Measurements from ENCODE around the gene CHFR.
"Not testable (repeated sequence)": the region's sequence is repeated elsewhere in the genome, so short reads cannot be mapped to it uniquely, and the experiment has no call there.

Gene CHFR

GRCh38 chr12:132887513-132888351, at the start of gene CHFR:
CHFR (minus strand) TSS chr12:132887605; CDS start chr12:132887328, 277 bp downstream.
- peak; percentile 80 for DNase-seq (ENCODE audit: low read depth)

GRCh38 chr12:132936921-132937320, 49.5 kb upstream of the CHFR start:
- DNase-seq (ENCODE audit: low read depth) = not testable (repeated sequence)

GRCh38 chr12:132936163-132936562, 48.8 kb upstream of the CHFR start:
- no peak for DNase-seq (ENCODE audit: low read depth)

- DNase-seq (ENCODE audit: low read depth) = no peak
These were observed 39.0 kb upstream of the CHFR start for GRCh38 chr12:132926415-132926833.

GRCh38 chr12:132925597-132926414, 38.4 kb upstream of the CHFR start:
- DNase-seq (ENCODE audit: low read depth) = no peak

- DNase-seq (ENCODE audit: low read depth) = no peak
These were observed 37.0 kb upstream of the CHFR start for GRCh38 chr12:132924356-132924755.

- no peak for DNase-seq (ENCODE audit: low read depth)
These were observed 36.0 kb upstream of the CHFR start for GRCh38 chr12:132923356-132923909.

GRCh38 chr12:132922676-132923075, 35.3 kb upstream of the CHFR start:
- no peak for DNase-seq (ENCODE audit: low read depth)

GRCh38 chr12:132921685-132922084, 34.3 kb upstream of the CHFR start:
- DNase-seq (ENCODE audit: low read depth) = no peak

GRCh38 chr12:132918680-132919079, 31.3 kb upstream of the CHFR start:
- DNase-seq (ENCODE audit: low read depth) = no peak

GRCh38 chr12:132909030-132909368, 21.6 kb upstream of the CHFR start:
- DNase-seq (ENCODE audit: low read depth) = no peak

- peak; percentile 84 for DNase-seq (ENCODE audit: low read depth)
These were observed 21.0 kb upstream of the CHFR start for GRCh38 chr12:132908145-132909029.

GRCh38 chr12:132907789-132908144, 20.4 kb upstream of the CHFR start:
- not testable (repeated sequence) for DNase-seq (ENCODE audit: low read depth)

- no peak for DNase-seq (ENCODE audit: low read depth)
These were observed 19.8 kb upstream of the CHFR start for GRCh38 chr12:132907216-132907615.

GRCh38 chr12:132904718-132905328, 17.4 kb upstream of the CHFR start:
- peak; percentile 91 for DNase-seq (ENCODE audit: low read depth)

GRCh38 chr12:132899033-132899432, 11.6 kb upstream of the CHFR start:
- DNase-seq (ENCODE audit: low read depth) = no peak

- no peak for DNase-seq (ENCODE audit: low read depth)
These were observed 1.4 kb upstream of the CHFR start for GRCh38 chr12:132888852-132889251.

GRCh38 chr12:132886529-132887477, 602 bp downstream of the CHFR start:
- no peak for DNase-seq (ENCODE audit: low read depth)

GRCh38 chr12:132881818-132882217, 5.6 kb downstream of the CHFR start:
- no peak for DNase-seq (ENCODE audit: low read depth)

GRCh38 chr12:132874620-132875019, 12.8 kb downstream of the CHFR start:
- not testable (repeated sequence) for DNase-seq (ENCODE audit: low read depth)

Data from stimulated activated CD8-positive, alpha-beta memory T cell treated with anti-CD3 and anti-CD28 coated beads, Interleukin-15, amount 100 ng/mL, for 24 hours (primary cell).